T-helper 1 cell treated with Interleukin-12 subunit alpha and Interleukin-12 subunit beta and Interleukin-4 antibody, amounts not matched to agents 30 μg/mL and 1 μg/mL, for 36 hours (primary cell): ENCODE results near the gene GUCY1A2.
"Not testable (repeated sequence)": the region's sequence is repeated elsewhere in the genome, so short reads cannot be mapped to it uniquely, and the experiment has no call there.

ENCODE experiments used
- H3K27ac Mint-ChIP-seq: one replicate; pipeline ENCODE4 v1.8.0; 2021; ENCODE audit warnings: mild to moderate bottlenecking, mixed read lengths
- H3K27me3 Mint-ChIP-seq: one replicate; pipeline ENCODE4 v1.8.0; 2021; ENCODE audit warnings: low read depth, mixed read lengths
- H3K36me3 Mint-ChIP-seq: one replicate; pipeline ENCODE4 v1.8.0; 2021; ENCODE audit warnings: low read depth, mixed read lengths
- H3K4me1 Mint-ChIP-seq: one replicate; pipeline ENCODE4 v1.8.0; 2021; ENCODE audit warnings: low read depth, mixed read lengths
- H3K4me3 Mint-ChIP-seq: one replicate; pipeline ENCODE4 v1.8.0; 2021; ENCODE audit warnings: mild to moderate bottlenecking, moderate library complexity, mixed read lengths
- H3K9me3 Mint-ChIP-seq: one replicate; pipeline ENCODE4 v1.8.0; 2021; ENCODE audit warnings: mixed read lengths

The GUCY1A2 gene

GRCh38 chr11:106815209-106815608 is 203.1 kb downstream of the GUCY1A2 start:
- no peaks in the 10 kb centered on the region for H3K9me3 Mint-ChIP-seq
- H3K36me3 Mint-ChIP-seq = no peaks in the 10 kb centered on the region
- H3K4me3 Mint-ChIP-seq = no peak overlapping the region

GRCh38 chr11:106813806-106814205 is 204.5 kb downstream of the GUCY1A2 start:
- Mint-ChIP-seq H3K27ac (no peak overlapping the region), H3K9me3 (no peaks in the 10 kb centered on the region), H3K36me3 (no peaks in the 10 kb centered on the region), H3K27me3 (no peaks in the 10 kb centered on the region), H3K4me3 (no peak overlapping the region), H3K4me1 (no peaks in the 10 kb centered on the region)

More at GRCh38 chr11:106815209-106815608, 203.1 kb downstream of the GUCY1A2 start:
- H3K4me1 Mint-ChIP-seq = no peaks in the 10 kb centered on the region
- no peaks in the 10 kb centered on the region for H3K27me3 Mint-ChIP-seq
- no peak overlapping the region for H3K27ac Mint-ChIP-seq

- H3K9me3 Mint-ChIP-seq = peaks cover 15% of the 10 kb centered on the region
- H3K27ac Mint-ChIP-seq = no peak overlapping the region
- H3K36me3 Mint-ChIP-seq = no peaks in the 10 kb centered on the region
- no peaks in the 10 kb centered on the region for H3K27me3 Mint-ChIP-seq
- no peak overlapping the region for H3K4me3 Mint-ChIP-seq
- H3K4me1 Mint-ChIP-seq = no peaks in the 10 kb centered on the region
Observed at GRCh38 chr11:106794058-106794457, 224.2 kb downstream of the GUCY1A2 start.

GRCh38 chr11:106789406-106789805 is 228.9 kb downstream of the GUCY1A2 start:
- Mint-ChIP-seq H3K4me1 (no peaks in the 10 kb centered on the region), H3K4me3 (no peak overlapping the region), H3K27ac (no peak overlapping the region), H3K9me3 (peaks cover 5% of the 10 kb centered on the region), H3K36me3 (no peaks in the 10 kb centered on the region), H3K27me3 (no peaks in the 10 kb centered on the region)

- Mint-ChIP-seq H3K27ac (no peak overlapping the region), H3K36me3 (no peaks in the 10 kb centered on the region), H3K9me3 (peaks cover 5% of the 10 kb centered on the region), H3K4me3 (no peak overlapping the region), H3K4me1 (no peaks in the 10 kb centered on the region), H3K27me3 (no peaks in the 10 kb centered on the region)
Observed at GRCh38 chr11:106787454-106787853, 230.8 kb downstream of the GUCY1A2 start.

- H3K27me3 Mint-ChIP-seq = no peaks in the 10 kb centered on the region
- no peak overlapping the region for H3K4me3 Mint-ChIP-seq
- peaks cover 5% of the 10 kb centered on the region for H3K9me3 Mint-ChIP-seq
- no peaks in the 10 kb centered on the region for H3K4me1 Mint-ChIP-seq
- no peaks in the 10 kb centered on the region for H3K36me3 Mint-ChIP-seq
- no peak overlapping the region for H3K27ac Mint-ChIP-seq
Observed at GRCh38 chr11:106785913-106786650, 232.2 kb downstream of the GUCY1A2 start.

- not testable (repeated sequence) for H3K36me3 Mint-ChIP-seq, H3K4me3 Mint-ChIP-seq, H3K27me3 Mint-ChIP-seq, H3K4me1 Mint-ChIP-seq, H3K27ac Mint-ChIP-seq
- peaks cover 25% of the 10 kb centered on the region for H3K9me3 Mint-ChIP-seq
Observed at GRCh38 chr11:106777302-106777701, 241.0 kb downstream of the GUCY1A2 start.

- Mint-ChIP-seq H3K4me1 (no peaks in the 10 kb centered on the region), H3K9me3 (peaks cover 9% of the 10 kb centered on the region), H3K36me3 (no peaks in the 10 kb centered on the region), H3K27me3 (no peaks in the 10 kb centered on the region), H3K27ac (no peak overlapping the region), H3K4me3 (no peak overlapping the region)
Observed at GRCh38 chr11:106770489-106771085, 247.7 kb downstream of the GUCY1A2 start.

- Mint-ChIP-seq H3K9me3 (peaks cover 4% of the 10 kb centered on the region), H3K4me1 (no peaks in the 10 kb centered on the region), H3K36me3 (no peaks in the 10 kb centered on the region), H3K4me3 (no peak overlapping the region), H3K27me3 (no peaks in the 10 kb centered on the region), H3K27ac (no peak overlapping the region)
Observed at GRCh38 chr11:106765469-106766258, 252.6 kb downstream of the GUCY1A2 start.

GRCh38 chr11:106763501-106763900 is 254.8 kb downstream of the GUCY1A2 start:
- peaks cover 11% of the 10 kb centered on the region for H3K9me3 Mint-ChIP-seq
- no peaks in the 10 kb centered on the region for H3K36me3 Mint-ChIP-seq
- H3K4me1 Mint-ChIP-seq = no peaks in the 10 kb centered on the region
- no peak overlapping the region for H3K27ac Mint-ChIP-seq
- no peak overlapping the region for H3K4me3 Mint-ChIP-seq
- no peaks in the 10 kb centered on the region for H3K27me3 Mint-ChIP-seq

GRCh38 chr11:106761745-106762144 is 256.5 kb downstream of the GUCY1A2 start:
- H3K4me1 Mint-ChIP-seq = no peaks in the 10 kb centered on the region
- H3K9me3 Mint-ChIP-seq = peaks cover 21% of the 10 kb centered on the region
- H3K4me3 Mint-ChIP-seq = no peak overlapping the region
- H3K27ac Mint-ChIP-seq = no peak overlapping the region
- H3K36me3 Mint-ChIP-seq = no peaks in the 10 kb centered on the region
- H3K27me3 Mint-ChIP-seq = no peaks in the 10 kb centered on the region

- H3K9me3 Mint-ChIP-seq = peaks cover 24% of the 10 kb centered on the region
Observed at GRCh38 chr11:106761240-106761639, 257.0 kb downstream of the GUCY1A2 start.

GRCh38 chr11:106748059-106748458 is 270.2 kb downstream of the GUCY1A2 start:
- no peak overlapping the region for H3K27ac Mint-ChIP-seq

More at GRCh38 chr11:106761240-106761639, 257.0 kb downstream of the GUCY1A2 start:
- H3K4me1 Mint-ChIP-seq = no peaks in the 10 kb centered on the region
- no peak overlapping the region for H3K4me3 Mint-ChIP-seq
- no peaks in the 10 kb centered on the region for H3K27me3 Mint-ChIP-seq
- no peaks in the 10 kb centered on the region for H3K36me3 Mint-ChIP-seq
- no peak overlapping the region for H3K27ac Mint-ChIP-seq

GRCh38 chr11:106745941-106746340 is 272.3 kb downstream of the GUCY1A2 start:
- H3K4me3 Mint-ChIP-seq = no peak overlapping the region
- no peaks in the 10 kb centered on the region for H3K36me3 Mint-ChIP-seq
- H3K4me1 Mint-ChIP-seq = no peaks in the 10 kb centered on the region
- no peaks in the 10 kb centered on the region for H3K27me3 Mint-ChIP-seq
- peaks cover 6% of the 10 kb centered on the region for H3K9me3 Mint-ChIP-seq
- H3K27ac Mint-ChIP-seq = no peak overlapping the region

More at GRCh38 chr11:106748059-106748458, 270.2 kb downstream of the GUCY1A2 start:
- H3K9me3 Mint-ChIP-seq = peaks cover 5% of the 10 kb centered on the region
- H3K27me3 Mint-ChIP-seq = no peaks in the 10 kb centered on the region
- no peaks in the 10 kb centered on the region for H3K36me3 Mint-ChIP-seq
- no peak overlapping the region for H3K4me3 Mint-ChIP-seq
- no peaks in the 10 kb centered on the region for H3K4me1 Mint-ChIP-seq

- H3K27ac Mint-ChIP-seq = no peak overlapping the region
- H3K4me1 Mint-ChIP-seq = no peaks in the 10 kb centered on the region
- no peaks in the 10 kb centered on the region for H3K27me3 Mint-ChIP-seq
- H3K4me3 Mint-ChIP-seq = no peak overlapping the region
- peaks cover 11% of the 10 kb centered on the region for H3K9me3 Mint-ChIP-seq
- H3K36me3 Mint-ChIP-seq = no peaks in the 10 kb centered on the region
Observed at GRCh38 chr11:106733635-106734034, 284.6 kb downstream of the GUCY1A2 start.
